ENCODE data around the gene ATP8A2.

DNA sequence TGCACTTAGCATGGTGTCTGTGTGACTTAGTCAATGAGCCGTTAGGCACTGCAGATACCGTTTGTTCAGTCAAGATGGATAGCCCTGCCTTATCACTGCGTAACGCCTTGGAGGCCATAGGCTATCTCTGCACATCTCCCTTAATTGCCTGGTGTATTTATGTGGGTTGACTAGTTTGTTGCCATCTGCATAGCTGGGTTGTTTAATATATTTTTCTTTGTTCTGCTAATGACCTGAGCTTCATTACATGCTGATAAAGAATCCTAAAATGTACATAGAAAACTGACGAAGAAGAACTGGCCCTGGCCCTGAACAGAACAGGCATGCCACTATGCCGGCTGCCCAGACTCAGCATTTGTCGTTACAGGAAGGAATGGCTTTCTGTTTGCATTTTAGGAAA is 382.2 kb downstream of the ATP8A2 start:
- no peak for TF ChIP-seq ATF7 (IDR thresholded peaks at IDR 0.05; ENCODE audit: low read depth)
- TF ChIP-seq POLR2A (IDR thresholded peaks at IDR 0.05; ENCODE audit: low read depth, low read length), result no peak
- TF ChIP-seq SIN3A (IDR thresholded peaks at IDR 0.05; ENCODE audit: low read depth, low read length), result no peak
- no peak for TF ChIP-seq STAT1 (conservative IDR thresholded peaks at IDR 0.05)
- TF ChIP-seq ESRRA (IDR thresholded peaks at IDR 0.05; ENCODE audit: low read length), result no peak
- TF ChIP-seq ETV6 (conservative IDR thresholded peaks at IDR 0.05 in 1 of 2, IDR thresholded peaks at IDR 0.05 in 1 of 2; ENCODE audit: borderline replicate concordance in 1 of 2, low read depth in 1 of 2), result no peak
- TF ChIP-seq USF1 (IDR thresholded peaks at IDR 0.05; ENCODE audit: borderline replicate concordance, extremely low read length, insufficient read depth, low read depth, low read length), result no peak
- TF ChIP-seq GATAD2B (conservative IDR thresholded peaks at IDR 0.05; ENCODE audit: low read depth), result no peak
- TF ChIP-seq NFIC (IDR thresholded peaks at IDR 0.05; ENCODE audit: low read depth, low read length), result no peak
- no peak for TF ChIP-seq TCF12 (IDR thresholded peaks at IDR 0.05; ENCODE audit: low read depth, low read length)
- no peak for TF ChIP-seq REST (IDR thresholded peaks at IDR 0.05; ENCODE audit: low read depth, low read length)
- TF ChIP-seq, protein P1, sequence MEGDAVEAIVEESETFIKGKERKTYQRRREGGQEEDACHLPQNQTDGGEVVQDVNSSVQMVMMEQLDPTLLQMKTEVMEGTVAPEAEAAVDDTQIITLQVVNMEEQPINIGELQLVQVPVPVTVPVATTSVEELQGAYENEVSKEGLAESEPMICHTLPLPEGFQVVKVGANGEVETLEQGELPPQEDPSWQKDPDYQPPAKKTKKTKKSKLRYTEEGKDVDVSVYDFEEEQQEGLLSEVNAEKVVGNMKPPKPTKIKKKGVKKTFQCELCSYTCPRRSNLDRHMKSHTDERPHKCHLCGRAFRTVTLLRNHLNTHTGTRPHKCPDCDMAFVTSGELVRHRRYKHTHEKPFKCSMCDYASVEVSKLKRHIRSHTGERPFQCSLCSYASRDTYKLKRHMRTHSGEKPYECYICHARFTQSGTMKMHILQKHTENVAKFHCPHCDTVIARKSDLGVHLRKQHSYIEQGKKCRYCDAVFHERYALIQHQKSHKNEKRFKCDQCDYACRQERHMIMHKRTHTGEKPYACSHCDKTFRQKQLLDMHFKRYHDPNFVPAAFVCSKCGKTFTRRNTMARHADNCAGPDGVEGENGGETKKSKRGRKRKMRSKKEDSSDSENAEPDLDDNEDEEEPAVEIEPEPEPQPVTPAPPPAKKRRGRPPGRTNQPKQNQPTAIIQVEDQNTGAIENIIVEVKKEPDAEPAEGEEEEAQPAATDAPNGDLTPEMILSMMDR (IDR thresholded peaks at IDR 0.05 in 2 of 3, conservative IDR thresholded peaks at IDR 0.05 in 1 of 3; ENCODE audit: control insufficient read depth in 2 of 3, extremely low read depth in 1 of 3, insufficient read depth in 1 of 3, low read depth in 3 of 3, low read length in 3 of 3), result no peak
- no peak for TF ChIP-seq PRDM15 (CRISPR knock-in tag; IDR thresholded peaks at IDR 0.05)
- no peak for TF ChIP-seq HDGF (IDR thresholded peaks at IDR 0.05)

Measured in GM12878 (cell line).